ENCODE results near the gene ARHGEF7.
A peak's percentile ranks its signal among the peaks of the same experiment; 100 is the strongest.

The ARHGEF7 gene

DNA sequence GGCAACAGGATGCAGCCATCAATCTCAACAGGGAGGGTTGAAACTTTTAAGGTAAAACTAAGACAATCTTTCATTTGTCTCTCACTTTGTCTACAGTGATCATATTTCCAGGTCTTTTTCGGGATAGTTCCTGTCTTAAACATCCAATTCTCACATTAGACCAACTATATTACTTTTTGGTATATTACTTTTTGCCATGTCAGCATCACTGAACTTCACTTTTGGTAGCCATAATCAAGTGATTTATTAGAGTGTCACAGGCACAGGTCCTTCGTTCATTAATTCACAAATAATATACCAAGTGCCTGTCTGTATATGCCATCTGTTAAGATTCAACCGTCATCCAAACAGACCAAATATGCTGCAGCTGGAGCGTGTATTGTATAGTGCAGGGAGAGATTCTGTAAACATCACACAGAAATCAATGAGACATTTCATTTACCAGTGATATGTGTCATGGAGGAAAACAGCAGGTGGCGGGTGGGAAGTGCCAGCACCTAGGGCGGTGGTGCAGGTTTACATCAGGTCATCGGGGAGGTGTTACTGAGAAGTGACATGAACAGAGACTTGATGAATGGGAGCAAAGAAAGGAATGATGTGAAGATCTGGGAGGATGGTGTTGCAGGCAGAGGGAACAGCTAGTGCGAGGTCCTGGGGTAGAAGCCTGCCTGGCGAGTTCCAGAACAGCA is 24.9 kb downstream of the ARHGEF7 start:
- H3K9me3 ChIP-seq (ENCODE audit: control insufficient read depth, low read length), result no peaks in the 10 kb centered on the region
- peaks cover 15% of the 10 kb centered on the region for H3K4me1 ChIP-seq (ENCODE audit: control insufficient read depth, insufficient read depth, low read length)
- H3K27me3 ChIP-seq (replicated peaks; ENCODE audit: control insufficient read depth, insufficient read depth, low read length), result no peaks in the 10 kb centered on the region
- no peak overlapping the region for H3K9ac ChIP-seq (ENCODE audit: low read length)
- DNase-seq (ENCODE audit: low read depth), result no peak
- no peaks in the 10 kb centered on the region for H3K36me3 ChIP-seq (ENCODE audit: control insufficient read depth, insufficient read depth, low read length, severe bottlenecking)
- H3K4me3 ChIP-seq (ENCODE audit: low read length), result no peak overlapping the region

DNA sequence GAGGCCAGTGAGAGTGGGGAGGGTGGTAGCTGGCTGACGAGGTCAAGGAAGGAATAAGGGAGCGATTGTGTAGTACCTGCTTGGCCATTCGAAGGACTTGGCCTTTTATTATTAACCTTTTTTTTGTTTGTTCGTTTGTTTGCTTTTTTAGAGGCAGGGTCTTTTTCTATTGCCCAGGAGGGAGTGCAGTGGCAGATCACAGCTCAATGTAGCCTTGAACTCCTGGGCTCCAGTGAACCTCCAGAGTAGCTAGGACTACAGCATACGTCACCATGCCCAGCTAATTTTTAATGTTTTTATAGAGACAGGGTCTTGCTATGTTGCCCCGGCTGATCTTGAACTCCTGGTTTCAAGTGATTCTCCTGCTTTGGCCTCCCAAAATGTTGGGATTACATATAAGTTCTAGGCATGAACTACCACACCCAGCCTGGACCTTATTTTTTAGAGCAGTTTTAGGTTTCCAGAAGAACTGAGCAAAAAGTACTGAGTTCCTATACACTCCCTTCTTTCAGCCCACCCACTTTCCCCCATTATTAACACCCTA is 25.5 kb downstream of the ARHGEF7 start:
- H3K4me1 ChIP-seq (ENCODE audit: control insufficient read depth, insufficient read depth, low read length), result peaks cover 15% of the 10 kb centered on the region
- no peak for DNase-seq (ENCODE audit: low read depth)
- H3K9me3 ChIP-seq (ENCODE audit: control insufficient read depth, low read length), result no peaks in the 10 kb centered on the region
- H3K4me3 ChIP-seq (ENCODE audit: low read length), result no peak overlapping the region
- no peaks in the 10 kb centered on the region for H3K36me3 ChIP-seq (ENCODE audit: control insufficient read depth, insufficient read depth, low read length, severe bottlenecking)
- no peak overlapping the region for H3K9ac ChIP-seq (ENCODE audit: low read length)
- no peaks in the 10 kb centered on the region for H3K27me3 ChIP-seq (replicated peaks; ENCODE audit: control insufficient read depth, insufficient read depth, low read length)

DNA sequence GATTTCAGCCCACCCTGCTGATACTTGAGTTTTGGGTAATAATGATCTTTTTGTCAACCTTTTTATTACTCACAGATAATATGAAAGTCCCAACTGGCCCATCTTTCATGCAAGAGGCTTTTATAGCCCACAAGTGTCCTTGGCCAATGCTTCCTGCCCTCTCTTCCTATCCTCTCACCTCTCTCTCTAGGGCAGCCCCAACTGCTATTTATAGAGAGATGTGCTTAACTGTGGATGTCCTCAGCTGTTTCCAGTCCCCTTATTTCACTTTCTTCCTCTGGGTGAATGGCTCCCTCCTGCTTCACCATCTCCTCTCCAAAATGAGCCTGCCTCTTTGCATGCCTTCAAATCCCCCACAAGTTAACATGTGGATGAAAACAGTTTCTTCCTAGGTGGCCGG is 27.4 kb downstream of the ARHGEF7 start:
- Histone ChIP-seq H3K9me3 (ENCODE audit: control insufficient read depth, low read length) (no peaks in the 10 kb centered on the region), H3K36me3 (ENCODE audit: control insufficient read depth, insufficient read depth, low read length, severe bottlenecking) (no peaks in the 10 kb centered on the region), H3K9ac (ENCODE audit: low read length) (no peak overlapping the region), H3K27me3 (replicated peaks; ENCODE audit: control insufficient read depth, insufficient read depth, low read length) (no peaks in the 10 kb centered on the region), H3K4me3 (ENCODE audit: low read length) (no peak overlapping the region), H3K4me1 (ENCODE audit: control insufficient read depth, insufficient read depth, low read length) (peaks cover 15% of the 10 kb centered on the region)
- no peak for DNase-seq (ENCODE audit: low read depth)

DNA sequence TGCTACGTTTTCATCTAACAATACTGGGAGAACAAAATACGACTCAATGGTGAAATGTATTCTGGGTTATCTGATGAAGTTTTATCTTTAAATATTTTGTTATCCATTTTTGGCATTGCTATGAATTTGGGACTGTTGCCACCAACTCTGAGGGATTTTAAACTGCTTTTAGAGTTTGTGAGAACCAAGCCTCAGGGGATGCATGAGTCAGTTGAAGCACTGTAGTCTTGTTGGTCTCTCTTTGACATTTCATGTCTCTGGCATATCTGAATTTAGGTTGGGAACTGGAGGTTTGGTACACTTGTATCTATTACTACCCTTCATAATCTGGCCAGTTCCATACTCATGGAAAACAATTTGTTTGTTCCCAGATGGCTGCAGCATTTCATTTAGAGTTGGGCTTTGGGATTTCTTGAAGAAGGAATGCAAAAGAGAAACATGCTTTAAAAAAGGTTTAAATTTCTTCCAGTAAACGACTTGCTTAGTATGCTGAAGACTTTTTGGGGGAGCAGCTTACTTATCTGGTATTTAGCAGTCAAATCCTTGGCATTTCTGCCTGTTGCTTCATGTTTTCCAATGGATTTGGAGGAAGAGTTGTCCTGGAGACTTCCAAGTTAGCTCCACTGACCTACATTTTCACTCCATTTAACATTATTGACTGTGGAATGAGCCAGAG is 28.9 kb downstream of the ARHGEF7 start:
- DNase-seq (ENCODE audit: low read depth), result peak; percentile 83
- Histone ChIP-seq H3K9me3 (ENCODE audit: control insufficient read depth, low read length) (no peaks in the 10 kb centered on the region), H3K4me1 (ENCODE audit: control insufficient read depth, insufficient read depth, low read length) (peaks cover 15% of the 10 kb centered on the region), H3K4me3 (ENCODE audit: low read length) (peak overlapping the region; percentile 44), H3K36me3 (ENCODE audit: control insufficient read depth, insufficient read depth, low read length, severe bottlenecking) (no peaks in the 10 kb centered on the region), H3K9ac (ENCODE audit: low read length) (peak overlapping the region; percentile 18), H3K27me3 (replicated peaks; ENCODE audit: control insufficient read depth, insufficient read depth, low read length) (no peaks in the 10 kb centered on the region)

DNA sequence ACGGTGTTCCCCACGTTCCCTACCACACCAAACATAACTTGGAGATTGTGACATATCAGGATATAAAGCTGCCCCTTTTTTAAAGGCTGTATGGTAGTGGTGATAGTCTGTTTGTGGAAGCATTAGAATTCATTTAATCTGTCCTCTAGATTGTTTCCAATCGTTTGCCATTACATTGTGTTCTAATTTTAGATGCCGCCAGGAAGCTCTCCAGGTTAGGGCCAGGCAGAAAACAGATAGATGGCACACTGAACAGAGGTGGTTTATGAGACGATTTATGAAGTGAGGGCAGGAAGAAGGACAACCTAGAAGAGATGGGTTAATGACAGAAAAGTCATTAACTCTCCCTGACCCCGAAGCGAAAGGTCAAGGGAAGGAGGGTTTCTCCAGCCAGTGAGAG is 30.0 kb downstream of the ARHGEF7 start:
- no peak for DNase-seq (ENCODE audit: low read depth)
- no peaks in the 10 kb centered on the region for H3K36me3 ChIP-seq (ENCODE audit: control insufficient read depth, insufficient read depth, low read length, severe bottlenecking)
- H3K9me3 ChIP-seq (ENCODE audit: control insufficient read depth, low read length), result no peaks in the 10 kb centered on the region
- H3K4me3 ChIP-seq (ENCODE audit: low read length), result no peak overlapping the region
- H3K9ac ChIP-seq (ENCODE audit: low read length), result no peak overlapping the region
- no peaks in the 10 kb centered on the region for H3K27me3 ChIP-seq (replicated peaks; ENCODE audit: control insufficient read depth, insufficient read depth, low read length)
- peaks cover 15% of the 10 kb centered on the region for H3K4me1 ChIP-seq (ENCODE audit: control insufficient read depth, insufficient read depth, low read length)

DNA sequence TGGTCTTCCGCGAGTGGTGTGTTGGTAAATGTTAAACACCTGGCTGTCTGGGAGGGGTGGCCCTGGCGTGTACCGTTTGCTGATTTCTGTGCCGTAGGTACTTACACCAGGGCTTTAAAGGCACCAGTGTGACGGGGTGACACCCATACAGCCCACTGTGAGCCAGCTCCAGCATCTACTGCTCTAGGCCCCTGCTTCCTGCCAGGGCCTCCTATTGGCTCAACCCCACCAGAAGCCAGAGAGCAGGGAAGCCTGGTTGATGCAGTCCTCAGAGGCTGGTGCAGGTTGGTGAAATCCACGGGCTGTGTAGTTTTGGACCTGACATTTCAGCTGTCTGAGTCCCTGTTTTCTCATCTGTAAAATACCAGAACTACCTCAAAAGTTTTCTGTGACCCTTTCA is 30.4 kb downstream of the ARHGEF7 start:
- no peak for DNase-seq (ENCODE audit: low read depth)
- no peaks in the 10 kb centered on the region for H3K27me3 ChIP-seq (replicated peaks; ENCODE audit: control insufficient read depth, insufficient read depth, low read length)
- no peak overlapping the region for H3K9ac ChIP-seq (ENCODE audit: low read length)
- no peaks in the 10 kb centered on the region for H3K36me3 ChIP-seq (ENCODE audit: control insufficient read depth, insufficient read depth, low read length, severe bottlenecking)
- no peaks in the 10 kb centered on the region for H3K9me3 ChIP-seq (ENCODE audit: control insufficient read depth, low read length)
- peaks cover 15% of the 10 kb centered on the region for H3K4me1 ChIP-seq (ENCODE audit: control insufficient read depth, insufficient read depth, low read length)
- no peak overlapping the region for H3K4me3 ChIP-seq (ENCODE audit: low read length)

DNA sequence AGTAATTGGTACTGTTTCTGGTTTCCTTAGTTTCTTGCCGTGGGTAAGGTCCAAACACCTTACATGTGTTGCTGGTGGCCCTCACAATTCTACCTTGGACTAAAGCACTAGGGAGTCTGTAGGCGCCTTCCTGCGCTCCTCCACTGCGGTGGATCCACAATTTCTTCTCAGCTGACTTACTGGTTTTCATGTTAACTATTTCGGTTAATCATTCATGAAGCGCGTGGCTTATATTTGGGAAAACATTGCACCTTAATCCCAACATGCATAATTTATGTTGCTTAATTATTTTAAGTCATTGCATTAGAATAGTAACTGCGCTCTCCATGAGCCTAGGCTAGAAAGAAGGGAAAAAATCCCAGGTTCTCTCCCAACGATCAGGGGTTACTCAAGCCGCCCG is 37.7 kb downstream of the ARHGEF7 start:
- Histone ChIP-seq H3K9ac (ENCODE audit: low read length) (peak overlapping the region; percentile 96), H3K9me3 (ENCODE audit: control insufficient read depth, low read length) (no peaks in the 10 kb centered on the region), H3K4me1 (ENCODE audit: control insufficient read depth, insufficient read depth, low read length) (peaks cover 39% of the 10 kb centered on the region), H3K4me3 (ENCODE audit: low read length) (peak overlapping the region; percentile 83), H3K27me3 (replicated peaks; ENCODE audit: control insufficient read depth, insufficient read depth, low read length) (no peaks in the 10 kb centered on the region), H3K36me3 (ENCODE audit: control insufficient read depth, insufficient read depth, low read length, severe bottlenecking) (no peaks in the 10 kb centered on the region)
- no peak for DNase-seq (ENCODE audit: low read depth)

DNA sequence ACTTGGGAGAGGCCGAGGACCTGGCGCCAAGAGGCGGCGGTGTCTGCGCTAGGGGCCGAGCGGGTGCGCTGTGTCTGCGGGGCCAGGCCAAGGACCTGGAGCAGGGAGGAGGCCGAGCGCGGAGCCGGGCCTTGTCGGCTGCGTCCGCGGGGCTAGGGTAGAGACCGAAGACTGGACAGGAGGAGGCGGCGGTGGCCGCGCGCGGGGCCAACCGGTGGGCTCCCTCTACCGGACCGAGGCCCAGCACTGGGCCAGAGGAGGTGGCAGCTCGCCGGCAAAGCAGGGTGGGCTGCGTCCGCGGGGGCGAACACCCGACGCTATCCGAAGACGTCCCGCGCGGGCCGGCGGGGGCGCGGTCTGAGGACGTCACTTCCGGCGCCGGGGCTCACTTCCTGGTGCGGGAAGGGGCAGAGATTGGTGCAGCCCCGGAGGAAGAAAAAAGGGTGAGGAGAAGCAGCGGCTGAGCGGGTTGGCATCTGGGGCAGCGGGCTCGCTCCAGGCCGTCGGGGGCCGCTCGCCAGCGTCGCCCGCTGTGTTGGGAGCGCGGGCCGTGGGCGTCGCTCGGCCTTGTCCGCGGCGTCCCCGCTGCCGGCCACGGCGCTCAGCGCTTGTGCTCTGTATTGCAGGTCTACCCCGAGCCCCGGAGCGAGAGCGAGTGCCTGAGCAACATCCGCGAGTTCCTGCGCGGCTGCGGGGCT is 38.3 kb downstream of the ARHGEF7 start:
- H3K9ac ChIP-seq (ENCODE audit: low read length), result peak overlapping the region; percentile 96
- peak; percentile 97 for DNase-seq (ENCODE audit: low read depth)
- H3K4me1 ChIP-seq (ENCODE audit: control insufficient read depth, insufficient read depth, low read length), result peaks cover 45% of the 10 kb centered on the region
- peak overlapping the region; percentile 83 for H3K4me3 ChIP-seq (ENCODE audit: low read length)
- no peaks in the 10 kb centered on the region for H3K9me3 ChIP-seq (ENCODE audit: control insufficient read depth, low read length)
- H3K36me3 ChIP-seq (ENCODE audit: control insufficient read depth, insufficient read depth, low read length, severe bottlenecking), result peaks cover under 1% of the 10 kb centered on the region
- no peaks in the 10 kb centered on the region for H3K27me3 ChIP-seq (replicated peaks; ENCODE audit: control insufficient read depth, insufficient read depth, low read length)

DNA sequence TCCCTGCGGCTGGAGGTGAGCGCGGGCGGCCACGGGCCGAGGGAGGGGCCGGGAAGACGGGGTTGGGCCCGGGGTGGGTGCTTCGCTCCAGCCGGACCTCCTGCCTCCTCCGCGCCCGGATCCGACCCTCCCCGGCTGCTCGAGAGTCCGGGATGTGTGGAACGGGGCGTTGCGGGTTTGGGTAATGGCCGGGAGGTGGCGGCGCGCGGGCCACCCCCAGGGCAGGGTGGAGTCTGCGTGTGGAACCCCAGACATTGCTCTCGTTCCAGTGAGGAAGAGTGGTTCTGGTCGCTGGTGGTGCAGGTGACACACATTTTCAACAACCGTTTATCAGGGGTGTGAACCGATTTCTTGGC is 38.8 kb downstream of the ARHGEF7 start:
- Histone ChIP-seq H3K27me3 (replicated peaks; ENCODE audit: control insufficient read depth, insufficient read depth, low read length) (no peaks in the 10 kb centered on the region), H3K9ac (ENCODE audit: low read length) (peak overlapping the region; percentile 96), H3K4me1 (ENCODE audit: control insufficient read depth, insufficient read depth, low read length) (peaks cover 46% of the 10 kb centered on the region), H3K36me3 (ENCODE audit: control insufficient read depth, insufficient read depth, low read length, severe bottlenecking) (peaks cover 6% of the 10 kb centered on the region), H3K4me3 (ENCODE audit: low read length) (peak overlapping the region; percentile 83), H3K9me3 (ENCODE audit: control insufficient read depth, low read length) (no peaks in the 10 kb centered on the region)
- peak; percentile 69 for DNase-seq (ENCODE audit: low read depth)

DNA sequence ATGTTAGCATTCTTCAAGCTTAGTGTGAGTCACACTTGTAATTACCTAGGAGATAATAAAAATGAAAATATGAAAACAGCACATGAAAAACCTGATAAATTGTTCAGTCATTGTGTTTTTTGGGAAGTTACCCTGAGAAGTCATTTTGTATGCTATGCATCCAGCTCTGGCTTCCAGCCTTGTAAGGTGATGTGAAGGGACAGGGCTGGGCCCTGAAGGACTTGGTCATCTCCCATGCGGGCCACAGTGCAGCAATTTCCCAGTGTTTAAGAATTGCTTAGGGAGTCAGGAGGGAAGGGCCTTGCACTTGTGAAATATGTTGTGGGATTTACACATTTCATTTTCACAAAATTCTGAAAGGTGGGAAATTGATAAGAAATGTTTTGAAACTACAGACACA is 41.3 kb downstream of the ARHGEF7 start:
- H3K4me3 ChIP-seq (ENCODE audit: low read length), result peak overlapping the region; percentile 40
- peaks cover 46% of the 10 kb centered on the region for H3K4me1 ChIP-seq (ENCODE audit: control insufficient read depth, insufficient read depth, low read length)
- H3K9me3 ChIP-seq (ENCODE audit: control insufficient read depth, low read length), result no peaks in the 10 kb centered on the region
- peak overlapping the region; percentile 11 for H3K9ac ChIP-seq (ENCODE audit: low read length)
- peak; percentile 28 for DNase-seq (ENCODE audit: low read depth)
- peaks cover 24% of the 10 kb centered on the region for H3K36me3 ChIP-seq (ENCODE audit: control insufficient read depth, insufficient read depth, low read length, severe bottlenecking)
- H3K27me3 ChIP-seq (replicated peaks; ENCODE audit: control insufficient read depth, insufficient read depth, low read length), result no peaks in the 10 kb centered on the region

DNA sequence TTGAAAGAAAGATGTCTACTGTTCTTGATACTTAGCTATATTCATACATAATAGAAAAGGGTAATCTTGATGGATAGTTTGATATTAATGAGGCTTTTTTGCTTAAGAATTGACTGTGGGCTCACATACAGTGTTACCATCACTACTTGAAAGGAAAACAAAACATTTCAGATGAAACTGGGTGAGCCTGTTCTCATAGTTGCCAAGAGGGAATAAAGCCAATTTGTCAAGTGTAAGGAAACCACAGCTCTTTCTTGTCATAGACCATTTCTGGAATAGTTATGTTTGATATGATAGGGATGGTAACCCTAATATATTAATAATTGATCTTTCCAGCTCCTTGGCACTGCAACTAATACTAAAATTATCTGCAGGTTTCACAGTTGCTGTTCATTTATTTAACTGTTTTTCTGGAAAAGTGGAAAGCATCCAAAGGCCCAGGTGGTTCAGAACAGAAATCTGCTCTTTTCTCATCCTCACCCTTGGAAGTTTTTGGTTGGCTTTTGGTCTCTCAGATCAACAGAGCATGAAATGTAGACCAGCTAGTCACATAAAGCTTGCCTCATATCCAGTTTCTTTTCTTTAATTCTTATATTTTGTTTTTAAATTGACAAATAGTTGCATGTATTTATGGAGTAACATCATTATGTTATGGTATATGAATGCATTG is 43.2 kb downstream of the ARHGEF7 start:
- H3K27me3 ChIP-seq (replicated peaks; ENCODE audit: control insufficient read depth, insufficient read depth, low read length), result no peaks in the 10 kb centered on the region
- H3K9me3 ChIP-seq (ENCODE audit: control insufficient read depth, low read length), result no peaks in the 10 kb centered on the region
- DNase-seq (ENCODE audit: low read depth), result peak; percentile 26

More for the DNA sequence above, 43.2 kb downstream of the ARHGEF7 start:
- Histone ChIP-seq H3K9ac (ENCODE audit: low read length) (no peak overlapping the region), H3K36me3 (ENCODE audit: control insufficient read depth, insufficient read depth, low read length, severe bottlenecking) (peaks cover 30% of the 10 kb centered on the region), H3K4me1 (ENCODE audit: control insufficient read depth, insufficient read depth, low read length) (peaks cover 40% of the 10 kb centered on the region), H3K4me3 (ENCODE audit: low read length) (no peak overlapping the region)

All from adipocyte (in vitro differentiated cells).